Rectal smooth muscle tissue (tissue), 1 donor: Measurements from ENCODE around the gene KRT222.

Source experiments
- H3K27ac ChIP-seq: one replicate; pipeline ENCODE4 v1.7.0; 2013; ENCODE audit warnings: low read depth, low read length, inconsistent platforms
- H3K27me3 ChIP-seq: one replicate; pipeline ENCODE4 v1.7.0; 2013; ENCODE audit warnings: low read length; ENCODE audit not compliant: control insufficient read depth, insufficient read depth
- H3K36me3 ChIP-seq: one replicate; pipeline ENCODE4 v1.7.0; 2013; ENCODE audit warnings: low read length; ENCODE audit not compliant: control insufficient read depth, insufficient read depth
- H3K4me1 ChIP-seq: one replicate; pipeline ENCODE4 v1.7.0; 2013; ENCODE audit warnings: low read length; ENCODE audit not compliant: control insufficient read depth, insufficient read depth
- H3K4me3 ChIP-seq: one replicate; pipeline ENCODE4 v1.7.0; 2013; ENCODE audit warnings: low read length
- H3K9ac ChIP-seq: one replicate; pipeline ENCODE4 v1.7.0; 2013; ENCODE audit warnings: low read length

Gene KRT222

DNA sequence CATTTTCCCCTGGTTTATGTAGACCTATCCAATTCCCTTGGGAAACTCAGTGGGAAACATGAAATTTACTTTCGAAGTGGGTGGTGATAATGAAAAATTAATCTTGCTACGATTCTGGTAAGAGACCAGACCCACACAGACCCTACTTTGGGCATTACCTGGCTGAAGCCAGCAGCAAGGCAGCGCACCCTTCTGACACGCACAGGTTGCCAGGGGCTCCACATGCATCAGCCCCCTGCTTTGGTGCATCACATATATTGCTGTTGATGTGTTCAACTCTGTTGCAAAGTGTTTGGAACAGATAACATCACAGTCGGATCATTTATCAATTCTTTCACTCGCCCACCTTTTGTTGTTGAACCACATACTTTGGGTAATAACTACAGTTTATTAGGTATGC lies 44.0 kb downstream of the KRT222 start:
- H3K27ac ChIP-seq: peak overlapping the region; percentile 10
- no peak overlapping the region for H3K4me3 ChIP-seq
- H3K36me3 ChIP-seq: no peaks in the 10 kb centered on the region

DNA sequence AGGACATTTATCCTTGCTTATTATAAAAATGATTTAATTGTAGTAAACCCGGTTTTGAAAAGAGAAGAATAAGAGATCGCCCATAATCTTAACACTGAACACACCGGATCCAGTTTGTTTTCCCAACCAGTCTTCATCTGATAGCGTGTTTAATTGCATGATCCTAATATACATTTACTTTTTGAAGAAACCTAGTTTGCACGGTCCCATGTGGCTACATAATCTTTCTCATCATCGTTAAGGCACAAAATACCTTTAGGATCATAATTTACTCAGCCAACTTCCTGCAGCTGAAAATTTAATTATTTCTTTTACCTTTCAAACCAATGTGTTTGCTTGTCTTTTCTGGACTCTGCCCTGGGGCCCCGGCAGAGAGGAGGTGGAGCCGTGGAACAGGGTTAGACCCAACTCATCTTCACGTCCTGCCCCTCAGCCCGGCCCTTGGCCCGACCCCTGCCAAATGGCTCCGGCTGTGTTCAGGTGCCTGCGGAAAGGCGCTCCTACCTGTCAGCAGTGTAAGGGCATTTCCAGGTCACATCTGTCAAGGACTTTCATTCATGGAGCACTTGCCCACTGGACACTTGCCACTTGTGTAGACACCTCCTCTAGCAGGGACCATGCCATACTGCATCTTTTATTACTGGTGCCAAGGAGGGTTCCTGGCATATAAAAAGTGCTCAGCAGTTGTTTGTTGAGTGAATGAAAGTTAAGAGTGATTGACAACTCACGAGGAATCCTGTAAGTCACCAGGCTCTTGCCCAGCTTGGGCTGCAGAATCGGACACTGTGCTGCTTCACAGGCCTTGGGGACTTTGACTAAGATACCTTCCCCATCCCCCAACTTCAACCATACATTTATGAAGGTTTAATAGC lies 46.0 kb downstream of the KRT222 start:
- Histone ChIP-seq H3K4me1 (no peaks in the 10 kb centered on the region), H3K4me3 (no peak overlapping the region), H3K27me3 (no peaks in the 10 kb centered on the region), H3K27ac (no peak overlapping the region), H3K36me3 (no peaks in the 10 kb centered on the region), H3K9ac (no peak overlapping the region)

More for the DNA sequence above, 44.0 kb downstream of the KRT222 start:
- H3K4me1 ChIP-seq: no peaks in the 10 kb centered on the region
- H3K27me3 ChIP-seq: no peaks in the 10 kb centered on the region
- H3K9ac ChIP-seq: no peak overlapping the region

DNA sequence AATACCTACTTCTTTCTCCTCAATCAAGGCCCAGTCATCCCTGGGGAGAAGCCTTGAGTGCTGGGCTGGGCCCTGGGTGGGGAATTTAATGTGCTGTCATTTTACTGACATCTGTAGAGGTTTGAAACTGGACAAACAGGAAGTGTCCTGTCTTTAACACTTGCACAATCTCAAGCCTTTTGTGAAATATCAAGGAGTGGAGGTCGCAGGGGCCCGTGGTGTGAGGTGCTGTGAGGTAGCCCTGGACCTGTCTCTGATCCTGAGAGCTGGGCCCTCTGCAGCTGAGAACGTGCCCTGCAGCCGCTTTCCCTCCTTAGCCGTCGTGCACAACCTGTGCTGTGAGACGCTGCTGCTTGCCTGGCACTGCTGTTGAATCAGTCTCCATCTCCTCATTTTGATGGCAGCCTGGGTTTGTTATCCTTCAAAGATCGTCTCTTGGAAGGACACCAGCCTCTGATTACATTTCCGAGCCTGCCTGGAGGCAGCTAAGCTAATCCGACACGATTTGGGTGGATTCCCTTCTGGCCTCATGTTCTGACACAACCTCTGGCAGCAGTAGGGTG lies 47.2 kb downstream of the KRT222 start:
- H3K27ac ChIP-seq: no peak overlapping the region

DNA sequence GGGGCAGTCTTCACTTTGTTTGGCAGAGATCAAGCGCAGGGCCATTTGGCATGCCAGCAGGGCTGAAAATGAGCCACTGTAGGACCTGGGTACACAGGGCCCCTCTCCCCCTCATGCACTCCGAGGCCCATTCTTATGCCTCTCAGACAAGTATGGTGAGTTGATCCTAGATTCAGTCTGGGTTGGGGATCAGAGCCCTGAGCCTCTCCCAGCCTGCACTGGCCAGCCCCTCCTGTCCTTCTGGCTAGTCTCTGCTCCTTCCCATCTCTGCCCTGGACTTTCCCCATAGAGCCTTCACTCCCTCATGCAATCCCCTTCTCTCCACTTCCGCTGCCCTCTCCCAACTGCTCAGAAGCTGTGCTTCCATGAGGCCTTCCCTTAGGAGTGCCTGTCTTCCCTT lies 48.4 kb downstream of the KRT222 start:
- H3K36me3 ChIP-seq: no peaks in the 10 kb centered on the region
- no peaks in the 10 kb centered on the region for H3K27me3 ChIP-seq
- no peaks in the 10 kb centered on the region for H3K4me1 ChIP-seq
- no peak overlapping the region for H3K27ac ChIP-seq
- no peak overlapping the region for H3K4me3 ChIP-seq
- H3K9ac ChIP-seq: no peak overlapping the region

More for the DNA sequence above, 47.2 kb downstream of the KRT222 start:
- H3K36me3 ChIP-seq: no peaks in the 10 kb centered on the region
- no peaks in the 10 kb centered on the region for H3K27me3 ChIP-seq
- no peak overlapping the region for H3K4me3 ChIP-seq
- no peak overlapping the region for H3K9ac ChIP-seq
- no peaks in the 10 kb centered on the region for H3K4me1 ChIP-seq

DNA sequence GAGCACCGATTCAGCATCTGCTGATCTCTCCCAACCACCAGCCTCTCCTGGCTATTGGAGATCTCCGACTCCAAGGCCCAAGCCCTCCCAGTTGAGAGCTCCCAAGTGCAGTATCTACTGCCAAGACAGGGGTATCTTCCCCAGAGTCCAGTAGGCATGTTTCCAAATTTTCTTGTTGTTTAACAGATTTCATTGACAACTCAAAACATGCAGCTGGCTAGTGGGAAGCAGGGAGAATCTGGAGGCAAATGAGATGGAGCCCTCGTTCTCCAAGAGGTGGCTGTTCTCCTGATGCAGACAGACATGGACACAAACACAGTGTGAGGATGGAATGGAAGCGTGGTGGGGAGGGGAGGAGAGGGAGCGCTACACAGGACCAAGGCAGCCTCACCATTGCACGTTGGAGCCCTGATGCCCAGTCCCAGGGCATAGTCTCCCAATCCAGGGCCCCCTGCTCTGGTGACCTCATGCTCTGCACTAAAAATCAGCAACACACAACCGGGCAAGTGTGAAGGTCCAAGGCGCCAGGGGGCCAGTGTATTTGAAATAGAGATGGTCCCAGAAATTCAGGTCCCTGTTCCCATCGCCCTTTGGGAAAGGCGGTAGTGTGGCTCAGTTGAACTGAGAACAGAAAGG lies 49.0 kb downstream of the KRT222 start:
- H3K4me3 ChIP-seq: peak overlapping the region; percentile 13
- H3K36me3 ChIP-seq: no peaks in the 10 kb centered on the region
- H3K27me3 ChIP-seq: no peaks in the 10 kb centered on the region
- H3K27ac ChIP-seq: no peak overlapping the region
- no peak overlapping the region for H3K9ac ChIP-seq
- no peaks in the 10 kb centered on the region for H3K4me1 ChIP-seq

DNA sequence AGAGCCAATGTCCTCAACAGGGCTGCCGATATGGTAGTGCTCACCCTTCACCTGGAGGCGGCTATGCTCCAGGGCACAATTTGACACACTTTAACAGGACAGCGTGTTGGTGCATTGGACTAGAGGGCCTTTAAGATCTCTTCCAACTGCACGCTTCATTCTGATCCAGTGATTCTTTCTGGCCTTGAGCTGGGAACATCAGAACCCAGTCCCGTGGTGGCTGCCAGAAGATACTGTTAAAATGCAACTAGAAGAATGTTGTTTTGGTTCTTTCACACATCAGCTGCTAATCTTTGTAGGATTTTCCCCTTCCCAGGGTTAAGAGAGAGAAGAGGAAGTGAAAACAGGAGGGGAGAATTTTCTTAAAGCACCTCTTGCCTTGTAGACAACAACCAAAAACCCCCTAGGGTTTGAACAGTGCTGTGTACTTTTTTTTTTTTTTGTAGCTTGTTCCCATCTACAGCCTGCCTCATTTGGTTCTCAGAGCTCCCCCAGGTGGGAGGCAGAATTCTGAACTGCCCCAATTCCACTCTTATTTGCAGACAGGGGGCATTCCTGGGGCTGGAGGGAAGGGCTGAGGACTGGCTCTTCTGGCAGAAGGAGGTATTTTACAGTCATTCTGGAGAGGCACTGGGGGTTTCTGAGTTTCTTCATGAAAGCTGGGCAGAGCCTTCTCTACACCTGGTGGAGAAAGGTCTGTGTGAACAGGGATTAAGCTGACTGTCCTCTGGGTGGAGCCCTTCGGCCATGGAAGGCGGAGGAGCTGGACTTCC lies 49.7 kb downstream of the KRT222 start:
- Histone ChIP-seq H3K27me3 (no peaks in the 10 kb centered on the region), H3K4me3 (peak overlapping the region; percentile 13), H3K4me1 (no peaks in the 10 kb centered on the region), H3K27ac (no peak overlapping the region), H3K9ac (no peak overlapping the region), H3K36me3 (no peaks in the 10 kb centered on the region)

DNA sequence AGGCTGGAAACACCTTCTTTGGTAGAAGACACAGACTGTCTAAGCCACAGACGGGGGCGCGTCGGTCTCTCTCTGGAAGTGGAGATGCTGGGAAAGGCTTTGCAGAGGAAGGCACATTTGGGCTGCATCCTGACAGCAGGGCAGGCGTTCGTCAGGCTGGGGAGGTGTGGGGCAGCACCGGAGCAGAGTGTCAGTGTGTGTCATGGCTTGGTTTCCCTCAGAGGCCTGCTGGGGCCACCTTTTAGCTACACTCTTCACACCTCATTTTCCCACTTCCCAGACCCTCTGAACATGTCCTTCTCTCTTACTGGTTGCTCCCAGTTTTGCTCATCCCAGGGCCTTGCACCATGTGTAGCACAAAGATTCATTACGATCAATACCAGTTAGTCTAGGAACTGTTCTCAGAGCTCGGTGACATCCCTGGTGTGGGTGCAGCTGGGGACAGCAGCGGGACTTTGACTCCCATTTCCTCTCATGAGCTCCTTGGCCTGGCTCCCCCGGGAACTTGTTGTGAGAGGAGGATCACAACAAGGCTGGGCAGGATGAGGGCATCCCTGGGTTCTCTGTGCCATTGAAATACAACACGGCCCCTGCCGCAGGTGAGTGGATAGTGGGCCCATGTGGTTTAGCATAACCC lies 50.4 kb downstream of the KRT222 start:
- Histone ChIP-seq H3K4me3 (no peak overlapping the region), H3K36me3 (no peaks in the 10 kb centered on the region), H3K9ac (no peak overlapping the region), H3K27me3 (no peaks in the 10 kb centered on the region), H3K4me1 (no peaks in the 10 kb centered on the region), H3K27ac (no peak overlapping the region)

GRCh38 chr17:40613467-40614154 lies 51.4 kb downstream of the KRT222 start:
- Histone ChIP-seq H3K36me3 (no peaks in the 10 kb centered on the region), H3K27ac (no peak overlapping the region), H3K9ac (no peak overlapping the region), H3K4me3 (no peak overlapping the region), H3K27me3 (no peaks in the 10 kb centered on the region), H3K4me1 (no peaks in the 10 kb centered on the region)

- no peak overlapping the region for H3K27ac ChIP-seq
- H3K36me3 ChIP-seq: no peaks in the 10 kb centered on the region
- no peaks in the 10 kb centered on the region for H3K4me1 ChIP-seq
- H3K27me3 ChIP-seq: no peaks in the 10 kb centered on the region
- H3K4me3 ChIP-seq: no peak overlapping the region
- H3K9ac ChIP-seq: no peak overlapping the region
Measured at GRCh38 chr17:40612599-40613244, 52.3 kb downstream of the KRT222 start.

GRCh38 chr17:40611840-40612474 lies 53.0 kb downstream of the KRT222 start:
- H3K36me3 ChIP-seq: no peaks in the 10 kb centered on the region
- no peak overlapping the region for H3K27ac ChIP-seq
- no peaks in the 10 kb centered on the region for H3K27me3 ChIP-seq
- H3K4me1 ChIP-seq: no peaks in the 10 kb centered on the region
- H3K9ac ChIP-seq: no peak overlapping the region
- H3K4me3 ChIP-seq: no peak overlapping the region

DNA sequence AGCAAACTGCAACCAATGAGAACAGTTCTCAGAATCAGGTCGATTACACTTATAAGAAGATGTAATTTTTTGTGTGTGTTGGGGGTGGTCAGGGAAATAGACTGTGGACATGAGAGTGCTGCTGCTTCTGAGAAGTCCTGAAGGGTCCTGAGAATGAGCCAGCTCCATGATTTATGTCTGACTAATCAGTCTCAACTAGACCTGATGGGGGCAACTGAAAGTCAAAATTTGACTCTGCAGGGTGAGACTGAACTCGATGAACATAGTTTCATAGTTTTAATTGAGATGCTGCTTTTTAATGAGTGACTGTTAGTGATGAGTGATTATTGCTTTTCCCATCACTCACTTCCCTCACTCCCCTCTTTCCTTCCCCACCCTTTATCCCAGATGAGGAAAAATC lies 54.6 kb downstream of the KRT222 start:
- Histone ChIP-seq H3K9ac (no peak overlapping the region), H3K27ac (no peak overlapping the region), H3K27me3 (no peaks in the 10 kb centered on the region), H3K4me3 (no peak overlapping the region), H3K4me1 (no peaks in the 10 kb centered on the region), H3K36me3 (no peaks in the 10 kb centered on the region)
